Measurements from ENCODE around the gene ARPIN.

GRCh38 chr15:89883518-89883917 lies 29.2 kb downstream of the ARPIN start:
- TF ChIP-seq SMC3 (IDR thresholded peaks at IDR 0.05; ENCODE audit: borderline replicate concordance, low read length) (no peak), CHD4 (IDR thresholded peaks at IDR 0.05) (no peak), POLR2A (IDR thresholded peaks at IDR 0.05; ENCODE audit: low read depth, low read length) (no peak), EP300 (IDR thresholded peaks at IDR 0.05; ENCODE audit: borderline replicate concordance in 1 of 2, control insufficient read depth in 1 of 2, low read depth in 2 of 2, low read length in 2 of 2) (no peak), PRDM15 (CRISPR knock-in tag; IDR thresholded peaks at IDR 0.05) (no peak), ZNF384 (IDR thresholded peaks at IDR 0.05; ENCODE audit: borderline replicate concordance, low read depth, low read length) (no peak), YY1 (IDR thresholded peaks at IDR 0.05; ENCODE audit: low read depth, low read length) (no peak)
